NB4 (cell line): ENCODE results near the gene CDK10.
"Not testable (repeated sequence)": the region's sequence is repeated elsewhere in the genome, so short reads cannot be mapped to it uniquely, and the experiment has no call there.

Experiments used
- DNase-seq: peaks from one replicate; pipeline ENCODE4 v3.0.0; 2010; ENCODE audit warnings: low read depth
- H3K4me3 ChIP-seq: one replicate; pipeline ENCODE4 v1.5.1; 2011; ENCODE audit warnings: mild to moderate bottlenecking, low read depth, low read length, moderate library complexity
- CTCF ChIP-seq: IDR thresholded peaks from one replicate; pipeline ENCODE4 v1.5.1; 2012; ENCODE audit warnings: low read depth, low read length
- MAX ChIP-seq: IDR thresholded peaks from 2 replicates; pipeline ENCODE4 v1.6.1; 2011; ENCODE audit warnings: low read depth, low read length
- MYC ChIP-seq: IDR thresholded peaks from 2 replicates; pipeline ENCODE4 v1.6.1; 2011; ENCODE audit warnings: low read depth, low read length
- POLR2A ChIP-seq: IDR thresholded peaks from 2 replicates; pipeline ENCODE4 v1.6.1; 2011; ENCODE audit warnings: mild to moderate bottlenecking; ENCODE audit not compliant: insufficient read length; ENCODE audit errors: extremely low read depth

CDK10 gene

GRCh38 chr16:89696670-89697128 is 10.2 kb downstream of the CDK10 start:
- no peak for TF ChIP-seq MYC
- no peak for TF ChIP-seq POLR2A
- peak; percentile 37 for DNase-seq
- H3K4me3 ChIP-seq: no peak overlapping the region

GRCh38 chr16:89697161-89697615 is 10.7 kb downstream of the CDK10 start:
- DNase-seq: peak; percentile 14
- no peak overlapping the region for H3K4me3 ChIP-seq
- TF ChIP-seq CTCF (no peak), POLR2A (no peak), MAX (no peak), MYC (no peak)

DNA sequence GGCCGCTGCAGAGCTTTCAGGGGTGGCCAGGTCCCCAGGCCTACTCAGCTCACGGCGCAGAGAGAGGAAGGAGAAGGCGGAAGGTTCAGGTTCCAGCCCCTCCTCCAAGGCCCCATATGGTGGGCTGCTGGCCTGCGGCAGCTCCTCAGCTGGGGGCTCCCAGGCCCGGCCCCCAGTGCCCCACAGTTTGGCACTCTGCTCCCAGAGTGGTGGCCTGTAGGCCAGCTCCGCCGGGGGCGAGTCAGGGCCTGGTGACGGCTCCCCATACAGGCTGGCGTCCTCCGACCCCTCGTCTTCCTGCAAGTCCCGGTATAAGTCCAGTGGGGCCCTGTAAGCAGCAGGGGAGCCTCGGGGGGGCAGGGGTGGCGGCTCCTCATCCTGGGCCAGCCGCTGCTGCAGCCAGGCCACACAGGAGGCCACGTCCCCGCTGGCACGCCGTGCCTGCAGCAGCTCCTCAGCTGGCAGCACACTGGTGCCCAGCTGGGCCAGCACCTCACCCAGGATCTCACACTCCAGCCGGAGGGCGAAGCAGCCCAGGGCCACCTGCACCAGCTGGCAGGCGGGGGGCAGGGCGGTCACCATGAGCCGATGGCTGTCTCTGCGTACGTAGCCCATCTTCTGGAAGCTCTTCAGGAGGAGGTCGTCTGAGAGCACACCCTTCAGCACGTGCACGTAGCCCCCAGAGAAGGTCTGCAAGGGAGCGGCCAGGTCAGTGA is 11.3 kb downstream of the CDK10 start:
- peak; percentile 21 for DNase-seq
- TF ChIP-seq POLR2A: no peak
- no peak for TF ChIP-seq CTCF
- no peak for TF ChIP-seq MYC
- TF ChIP-seq MAX: no peak
- H3K4me3 ChIP-seq: no peak overlapping the region

DNA sequence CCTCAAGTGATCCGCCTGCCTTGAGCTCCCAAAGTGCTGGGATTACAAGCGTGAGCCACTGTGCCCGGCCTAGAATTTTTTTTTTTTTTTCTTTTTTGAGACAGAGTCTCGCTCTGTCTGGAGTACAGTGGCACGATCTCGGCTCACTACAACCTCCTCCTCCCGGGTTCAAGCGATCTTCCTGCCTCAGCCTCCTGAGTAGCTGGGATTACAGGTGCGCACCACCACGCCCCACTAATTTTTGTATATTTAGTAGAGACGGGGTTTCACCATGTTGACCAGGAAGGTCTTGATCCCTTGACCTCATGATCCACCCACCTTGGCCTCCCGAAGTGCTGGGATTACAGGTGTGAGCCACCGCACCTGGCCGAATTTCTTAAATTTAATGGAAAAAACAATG is 12.2 kb downstream of the CDK10 start:
- not testable (repeated sequence) for DNase-seq, H3K4me3 ChIP-seq

DNA sequence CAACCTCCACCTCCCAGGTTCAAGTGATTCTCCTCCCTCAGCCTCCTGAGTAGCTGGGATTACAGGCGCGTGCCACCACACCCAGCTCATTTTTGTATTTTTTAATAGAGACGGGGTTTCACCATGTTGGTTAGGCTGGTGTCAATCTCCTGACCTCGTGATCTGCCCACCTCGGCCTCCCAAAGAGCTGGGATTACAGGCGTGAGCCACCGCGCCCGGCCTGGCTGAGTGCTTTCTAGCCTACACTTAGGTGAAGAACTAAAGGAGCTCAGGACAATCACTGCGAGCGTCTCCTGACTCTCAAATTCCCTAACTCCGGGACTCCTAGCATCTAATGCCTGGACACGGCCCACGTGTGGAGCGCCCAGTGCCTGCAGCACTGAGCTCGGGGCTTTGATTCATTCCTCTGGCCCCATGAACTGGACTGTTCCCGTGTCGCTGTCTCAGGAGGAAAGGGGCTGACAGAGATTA is 13.2 kb downstream of the CDK10 start:
- not testable (repeated sequence) for H3K4me3 ChIP-seq, DNase-seq

DNA sequence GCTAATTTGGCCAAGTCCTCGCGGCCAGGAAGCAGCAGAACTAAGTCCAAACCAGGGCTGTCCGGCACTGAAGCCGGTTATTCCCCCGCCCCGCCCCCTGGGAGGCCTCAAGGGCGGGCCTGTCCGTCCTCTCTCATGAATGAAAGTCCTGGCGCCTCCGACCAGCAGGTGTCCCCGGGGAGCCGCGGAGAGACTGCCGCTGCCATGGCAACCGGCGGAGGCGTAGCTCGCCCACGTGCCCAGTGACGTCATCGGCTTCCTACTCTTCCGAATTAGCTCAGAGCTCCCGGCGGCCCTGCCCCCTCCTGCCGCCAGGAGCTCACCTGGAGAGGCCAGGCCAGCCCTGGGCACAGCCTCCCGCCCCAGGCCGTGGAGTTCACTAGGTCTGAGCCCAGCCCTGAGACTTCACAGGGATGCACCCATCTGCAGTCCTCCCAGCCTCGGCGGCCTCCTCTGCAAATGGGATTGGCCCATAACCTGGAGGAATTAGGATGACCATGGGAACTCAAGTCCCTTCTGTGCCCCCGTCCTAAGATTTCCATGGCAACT is 13.7 kb downstream of the CDK10 start:
- H3K4me3 ChIP-seq: no peak overlapping the region
- TF ChIP-seq MYC (peak; percentile 78), MAX (peak; percentile 96), POLR2A (no peak), CTCF (peak; percentile 8)
- peak; percentile 95 for DNase-seq

DNA sequence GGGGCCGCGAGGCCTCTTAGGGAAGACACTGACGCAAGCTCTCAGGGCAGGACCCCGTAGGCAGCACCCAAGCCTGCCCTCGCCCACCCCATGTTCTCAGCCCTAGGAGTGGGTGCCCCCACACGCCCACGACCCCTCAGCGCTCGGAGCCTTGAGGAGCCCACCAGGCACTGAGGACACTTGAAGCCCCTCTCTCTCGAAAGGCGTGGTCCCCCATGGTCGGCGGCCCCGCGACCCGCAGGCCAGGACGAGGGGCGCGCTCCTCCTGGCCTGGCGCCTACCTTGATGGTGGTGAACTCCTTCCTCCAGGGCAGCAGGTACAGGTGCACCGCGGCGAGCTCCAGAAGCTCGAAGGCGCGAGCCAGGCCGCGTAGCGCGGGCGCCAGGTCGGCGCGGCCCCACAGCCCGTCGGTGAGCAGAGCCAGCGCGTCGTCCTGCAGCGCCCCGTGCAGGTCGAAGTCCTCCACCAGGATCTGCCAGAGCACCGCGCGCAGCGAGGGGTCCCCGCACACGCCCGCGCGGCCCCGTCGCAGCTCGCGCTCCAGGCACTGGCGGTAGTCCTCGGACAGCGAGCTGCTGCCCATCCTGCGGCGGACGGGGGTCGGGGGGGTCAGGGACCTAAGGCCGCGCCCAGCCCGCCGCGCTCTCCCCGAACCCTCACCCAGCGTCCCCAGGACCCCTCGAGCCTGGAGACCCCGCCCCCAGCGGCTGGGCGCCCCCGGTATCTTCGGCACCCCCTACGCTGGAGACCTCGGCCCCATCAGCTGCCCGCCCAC is 14.3 kb downstream of the CDK10 start:
- DNase-seq: peak; percentile 60
- H3K4me3 ChIP-seq: peak overlapping the region; percentile 49
- no peak for TF ChIP-seq MYC
- TF ChIP-seq CTCF: no peak
- TF ChIP-seq MAX: no peak
- no peak for TF ChIP-seq POLR2A
